WTC11 (cell line): ENCODE results near the gene BCAT1. TPM values are rescaled to one million over a fixed set of nuclear protein-coding genes. Genes with fewer than 3 reads are reported as not detected.

ENCODE experiments used
- ATAC-seq: fragments of 200-7000 bp; cut with Tn5 transposase; 2 replicates; pipeline ENCODE4 v1.10.0; 2021; ENCODE audit warnings: mild to moderate bottlenecking, moderate library complexity
- CTCF ChIA-PET: fragments of 300-600 bp; sonication (Branson Sonifier 250); formaldehyde crosslinking; loops from one replicate; lab custom pipeline; 2021; ENCODE audit warnings: antibody characterized with exemption; lab: Charles Lee
- POLR2A ChIA-PET: fragments of 350-600 bp; sonication (Branson Sonifier 250); formaldehyde crosslinking; loops from one replicate; lab custom pipeline; 2021; ENCODE audit warnings: antibody characterized with exemption; lab: Charles Lee
- DNase-seq: peaks from one replicate; pipeline ENCODE4 v3.0.0; 2021; ENCODE audit warnings: low spot score
- H3K27ac Mint-ChIP-seq: 2 replicates; pipeline ENCODE4 v1.8.0; 2021; ENCODE audit warnings: mixed read lengths
- H3K27me3 Mint-ChIP-seq: 2 replicates; pipeline ENCODE4 v1.8.0; 2021; ENCODE audit warnings: low read depth, mild to moderate bottlenecking, moderate library complexity, mixed read lengths
- H3K36me3 Mint-ChIP-seq: 2 replicates; pipeline ENCODE4 v1.8.0; 2021; ENCODE audit warnings: mixed read lengths
- H3K4me1 Mint-ChIP-seq: 2 replicates; pipeline ENCODE4 v1.8.0; 2022; ENCODE audit warnings: mixed read lengths
- H3K4me3 Mint-ChIP-seq: 2 replicates; pipeline ENCODE4 v1.8.0; 2021; ENCODE audit warnings: mild to moderate bottlenecking, moderate library complexity, mixed read lengths
- H3K9me3 Mint-ChIP-seq: 2 replicates; pipeline ENCODE4 v1.8.0; 2021; ENCODE audit warnings: mixed read lengths
- ATF1 ChIP-seq: sonication (generic); formaldehyde crosslinking; IDR thresholded peaks from 2 replicates; pipeline ENCODE4 v1.8.1; 2023; ENCODE audit warnings: mild to moderate bottlenecking, moderate library complexity, missing genetic modification reagents
- CBFB ChIP-seq: sonication (generic); formaldehyde crosslinking; IDR thresholded peaks from 2 replicates; pipeline ENCODE4 v1.8.1; 2022; ENCODE audit warnings: mild to moderate bottlenecking, low read depth, missing genetic modification reagents
- CREB1 ChIP-seq: sonication (generic); formaldehyde crosslinking; IDR thresholded peaks from 2 replicates; pipeline ENCODE4 v1.8.0; 2023; ENCODE audit warnings: mild to moderate bottlenecking, missing genetic modification reagents
- CREM ChIP-seq: sonication (generic); formaldehyde crosslinking; IDR thresholded peaks from 2 replicates; pipeline ENCODE4 v1.8.1; 2022; ENCODE audit warnings: mild to moderate bottlenecking, missing genetic modification reagents, moderate library complexity
- ETV6 ChIP-seq: sonication (generic); formaldehyde crosslinking; IDR thresholded peaks from 2 replicates; pipeline ENCODE4 v1.8.1; 2022; ENCODE audit warnings: mild to moderate bottlenecking, missing genetic modification reagents
- FOXK1 ChIP-seq: sonication (generic); formaldehyde crosslinking; IDR thresholded peaks from 2 replicates; pipeline ENCODE4 v1.8.0; 2022; ENCODE audit warnings: mild to moderate bottlenecking, moderate library complexity, missing genetic modification reagents
- IRF2 ChIP-seq: sonication (generic); formaldehyde crosslinking; IDR thresholded peaks from 2 replicates; pipeline ENCODE4 v1.8.0; 2022; ENCODE audit warnings: low read depth, missing genetic modification reagents, borderline replicate concordance
- JAZF1 ChIP-seq: fragments of 250-450 bp; sonication (Bioruptor Pico); IDR thresholded peaks from 2 replicates; pipeline ENCODE4 v1.9.0; 2021; ENCODE audit warnings: moderate library complexity, mild to moderate bottlenecking, inconsistent platforms
- KAT7 ChIP-seq: sonication (generic); formaldehyde crosslinking; IDR thresholded peaks from 2 replicates; pipeline ENCODE4 v1.8.1; 2023; ENCODE audit warnings: missing genetic modification reagents, mild to moderate bottlenecking, borderline replicate concordance
- PREB ChIP-seq: sonication (generic); formaldehyde crosslinking; IDR thresholded peaks from 2 replicates; pipeline ENCODE4 v1.8.1; 2022; ENCODE audit warnings: mild to moderate bottlenecking, missing genetic modification reagents, moderate library complexity, borderline replicate concordance
- SP1 ChIP-seq: sonication (generic); formaldehyde crosslinking; conservative IDR thresholded peaks from 2 replicates; pipeline ENCODE4 v1.8.1; 2022; ENCODE audit warnings: missing genetic modification reagents
- TEAD1 ChIP-seq: sonication (generic); formaldehyde crosslinking; IDR thresholded peaks from 2 replicates; pipeline ENCODE4 v1.8.0; 2022; ENCODE audit warnings: mild to moderate bottlenecking, missing genetic modification reagents
- TP53 ChIP-seq: sonication (generic); formaldehyde crosslinking; IDR thresholded peaks from 2 replicates; pipeline ENCODE4 v1.8.1; 2023; ENCODE audit warnings: mild to moderate bottlenecking, missing genetic modification reagents
- ZNF425 ChIP-seq: fragments of 250-450 bp; sonication (Bioruptor Pico); conservative IDR thresholded peaks from 2 replicates; pipeline ENCODE4 v1.9.0; 2021; ENCODE audit warnings: mild to moderate bottlenecking
- ZNF671 ChIP-seq: fragments of 250-450 bp; sonication (Bioruptor Pico); IDR thresholded peaks from 2 replicates; pipeline ENCODE4 v1.8.0; 2021; ENCODE audit warnings: mild to moderate bottlenecking
- total RNA-seq: library from RNA; stranded (reverse); gene quantifications from 3 replicates; pipeline ENCODE4 v1.2.3, GENCODE V29; 2021
- TF ChIP-seq, protein P1 (sequence below): sonication (generic); formaldehyde crosslinking; IDR thresholded peaks from 2 replicates; pipeline ENCODE4 v1.8.1; 2022; ENCODE audit warnings: low read depth, mild to moderate bottlenecking, moderate library complexity, missing genetic modification reagents, borderline replicate concordance
- TF ChIP-seq, protein P2 (sequence below): sonication (generic); formaldehyde crosslinking; IDR thresholded peaks from 2 replicates; pipeline ENCODE4 v1.8.1; 2023; ENCODE audit warnings: mild to moderate bottlenecking, missing genetic modification reagents, moderate library complexity
- TF ChIP-seq, protein P3 (sequence below): sonication (generic); formaldehyde crosslinking; IDR thresholded peaks from 2 replicates; pipeline ENCODE4 v1.8.0; 2023; ENCODE audit warnings: missing genetic modification reagents, mild to moderate bottlenecking, borderline replicate concordance

The BCAT1 gene
- total RNA-seq, 1 experiment from 2014 or later: 267 TPM

DNA sequence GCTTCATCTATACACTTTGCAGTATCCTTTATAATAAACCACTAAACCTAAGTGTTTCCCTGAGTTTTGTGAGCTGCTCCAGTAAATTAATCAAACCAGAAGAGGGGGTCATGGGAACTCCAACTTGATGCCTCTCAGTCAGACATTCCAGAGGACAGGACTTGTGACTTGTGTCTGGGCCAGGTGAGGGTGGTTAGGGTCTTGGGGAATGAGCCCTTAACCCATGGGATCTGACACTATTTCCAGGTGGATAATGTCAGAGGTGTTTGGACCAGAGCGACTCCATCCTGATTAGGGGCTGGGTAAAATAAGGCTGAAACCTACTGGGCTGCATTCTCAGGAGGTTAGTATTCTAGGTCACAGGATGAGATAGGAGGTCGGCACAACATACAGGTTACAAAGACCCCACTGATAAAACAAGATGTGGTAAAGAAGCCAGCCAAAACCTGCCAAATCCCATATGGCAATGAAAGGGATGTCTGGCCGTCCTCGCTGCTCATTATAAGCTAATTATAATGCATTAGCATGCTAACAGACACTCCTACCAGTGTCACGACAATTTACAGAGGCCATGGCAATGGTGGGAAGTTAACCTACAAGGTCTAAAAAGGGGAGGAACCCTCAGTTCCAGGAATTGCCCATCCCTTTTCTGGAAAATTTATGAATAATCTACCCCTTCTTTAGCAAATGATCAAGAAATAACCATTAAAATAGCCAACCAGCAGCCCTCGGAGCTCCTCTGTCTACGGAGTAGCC lies 58.7 kb downstream of the BCAT1 start:
- Mint-ChIP-seq H3K4me1 (peaks cover 25% of the 10 kb centered on the region), H3K27me3 (no peaks in the 10 kb centered on the region), H3K27ac (peak overlapping the region; percentile 12; the same call in 1 of the 2 replicates), H3K4me3 (no peak overlapping the region), H3K9me3 (no peaks in the 10 kb centered on the region), H3K36me3 (peaks cover 46% of the 10 kb centered on the region)
- no peak for DNase-seq
- TF ChIP-seq CBFB (CRISPR knock-in tag): no peak
- TF ChIP-seq JAZF1 (CRISPR knock-in tag): no peak
- no peak for TF ChIP-seq ZNF425
- no peak for TF ChIP-seq ETV6
- TF ChIP-seq, protein P1, sequence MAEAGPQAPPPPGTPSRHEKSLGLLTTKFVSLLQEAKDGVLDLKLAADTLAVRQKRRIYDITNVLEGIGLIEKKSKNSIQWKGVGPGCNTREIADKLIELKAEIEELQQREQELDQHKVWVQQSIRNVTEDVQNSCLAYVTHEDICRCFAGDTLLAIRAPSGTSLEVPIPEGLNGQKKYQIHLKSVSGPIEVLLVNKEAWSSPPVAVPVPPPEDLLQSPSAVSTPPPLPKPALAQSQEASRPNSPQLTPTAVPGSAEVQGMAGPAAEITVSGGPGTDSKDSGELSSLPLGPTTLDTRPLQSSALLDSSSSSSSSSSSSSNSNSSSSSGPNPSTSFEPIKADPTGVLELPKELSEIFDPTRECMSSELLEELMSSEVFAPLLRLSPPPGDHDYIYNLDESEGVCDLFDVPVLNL (CRISPR knock-in tag): no peak
- no peak for ATAC-seq
- POLR2A ChIA-PET: no interaction called here
- CTCF ChIA-PET: no interaction called here

GRCh38 chr12:24889411-24889810 lies 59.5 kb downstream of the BCAT1 start:
- DNase-seq: no peak
- H3K36me3 Mint-ChIP-seq: peaks cover 43% of the 10 kb centered on the region
- TF ChIP-seq ATF1 (CRISPR knock-in tag) (no peak), TEAD1 (CRISPR knock-in tag) (no peak), FOXK1 (CRISPR knock-in tag) (no peak), CREB1 (CRISPR knock-in tag) (no peak), CREM (CRISPR knock-in tag) (no peak), JAZF1 (CRISPR knock-in tag) (no peak), KAT7 (CRISPR knock-in tag) (no peak), ZNF425 (no peak), SP1 (CRISPR knock-in tag) (no peak), ZNF671 (CRISPR knock-in tag) (no peak), TP53 (CRISPR knock-in tag) (no peak), PREB (CRISPR knock-in tag) (no peak), IRF2 (CRISPR knock-in tag) (no peak)
- TF ChIP-seq, protein P2, sequence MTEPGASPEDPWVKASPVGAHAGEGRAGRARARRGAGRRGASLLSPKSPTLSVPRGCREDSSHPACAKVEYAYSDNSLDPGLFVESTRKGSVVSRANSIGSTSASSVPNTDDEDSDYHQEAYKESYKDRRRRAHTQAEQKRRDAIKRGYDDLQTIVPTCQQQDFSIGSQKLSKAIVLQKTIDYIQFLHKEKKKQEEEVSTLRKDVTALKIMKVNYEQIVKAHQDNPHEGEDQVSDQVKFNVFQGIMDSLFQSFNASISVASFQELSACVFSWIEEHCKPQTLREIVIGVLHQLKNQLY (CRISPR knock-in tag): no peak
- TF ChIP-seq, protein P3, sequence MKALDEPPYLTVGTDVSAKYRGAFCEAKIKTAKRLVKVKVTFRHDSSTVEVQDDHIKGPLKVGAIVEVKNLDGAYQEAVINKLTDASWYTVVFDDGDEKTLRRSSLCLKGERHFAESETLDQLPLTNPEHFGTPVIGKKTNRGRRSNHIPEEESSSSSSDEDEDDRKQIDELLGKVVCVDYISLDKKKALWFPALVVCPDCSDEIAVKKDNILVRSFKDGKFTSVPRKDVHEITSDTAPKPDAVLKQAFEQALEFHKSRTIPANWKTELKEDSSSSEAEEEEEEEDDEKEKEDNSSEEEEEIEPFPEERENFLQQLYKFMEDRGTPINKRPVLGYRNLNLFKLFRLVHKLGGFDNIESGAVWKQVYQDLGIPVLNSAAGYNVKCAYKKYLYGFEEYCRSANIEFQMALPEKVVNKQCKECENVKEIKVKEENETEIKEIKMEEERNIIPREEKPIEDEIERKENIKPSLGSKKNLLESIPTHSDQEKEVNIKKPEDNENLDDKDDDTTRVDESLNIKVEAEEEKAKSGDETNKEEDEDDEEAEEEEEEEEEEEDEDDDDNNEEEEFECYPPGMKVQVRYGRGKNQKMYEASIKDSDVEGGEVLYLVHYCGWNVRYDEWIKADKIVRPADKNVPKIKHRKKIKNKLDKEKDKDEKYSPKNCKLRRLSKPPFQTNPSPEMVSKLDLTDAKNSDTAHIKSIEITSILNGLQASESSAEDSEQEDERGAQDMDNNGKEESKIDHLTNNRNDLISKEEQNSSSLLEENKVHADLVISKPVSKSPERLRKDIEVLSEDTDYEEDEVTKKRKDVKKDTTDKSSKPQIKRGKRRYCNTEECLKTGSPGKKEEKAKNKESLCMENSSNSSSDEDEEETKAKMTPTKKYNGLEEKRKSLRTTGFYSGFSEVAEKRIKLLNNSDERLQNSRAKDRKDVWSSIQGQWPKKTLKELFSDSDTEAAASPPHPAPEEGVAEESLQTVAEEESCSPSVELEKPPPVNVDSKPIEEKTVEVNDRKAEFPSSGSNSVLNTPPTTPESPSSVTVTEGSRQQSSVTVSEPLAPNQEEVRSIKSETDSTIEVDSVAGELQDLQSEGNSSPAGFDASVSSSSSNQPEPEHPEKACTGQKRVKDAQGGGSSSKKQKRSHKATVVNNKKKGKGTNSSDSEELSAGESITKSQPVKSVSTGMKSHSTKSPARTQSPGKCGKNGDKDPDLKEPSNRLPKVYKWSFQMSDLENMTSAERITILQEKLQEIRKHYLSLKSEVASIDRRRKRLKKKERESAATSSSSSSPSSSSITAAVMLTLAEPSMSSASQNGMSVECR (CRISPR knock-in tag): no peak
- H3K27ac Mint-ChIP-seq: peak overlapping the region; percentile 36
- no peaks in the 10 kb centered on the region for H3K27me3 Mint-ChIP-seq
- ATAC-seq: no peak
- peaks cover 25% of the 10 kb centered on the region for H3K4me1 Mint-ChIP-seq
- no peaks in the 10 kb centered on the region for H3K9me3 Mint-ChIP-seq
- H3K4me3 Mint-ChIP-seq: no peak overlapping the region
- ChIA-PET CTCF (no interaction called here), POLR2A (no interaction called here)
